H4 (cell line): Measurements from ENCODE around the gene E2F8. TPM values are rescaled to one million over a fixed set of nuclear protein-coding genes. Genes with fewer than 3 reads are reported as not detected.

Experiments
- DNase-seq: peaks from one replicate; pipeline ENCODE4 v3.0.0-alpha.2; 2015; ENCODE audit warnings: low spot score
- total RNA-seq: library from RNA; depleted of rRNA; stranded (reverse); fragments of >200 nt; shearing (Covaris generic); gene quantifications from 2 replicates; pipeline ENCODE4 v1.2.3, GENCODE V29; 2014

The E2F8 gene
- total RNA-seq, 1 experiment from 2014 or later, result 7.7 TPM

DNA sequence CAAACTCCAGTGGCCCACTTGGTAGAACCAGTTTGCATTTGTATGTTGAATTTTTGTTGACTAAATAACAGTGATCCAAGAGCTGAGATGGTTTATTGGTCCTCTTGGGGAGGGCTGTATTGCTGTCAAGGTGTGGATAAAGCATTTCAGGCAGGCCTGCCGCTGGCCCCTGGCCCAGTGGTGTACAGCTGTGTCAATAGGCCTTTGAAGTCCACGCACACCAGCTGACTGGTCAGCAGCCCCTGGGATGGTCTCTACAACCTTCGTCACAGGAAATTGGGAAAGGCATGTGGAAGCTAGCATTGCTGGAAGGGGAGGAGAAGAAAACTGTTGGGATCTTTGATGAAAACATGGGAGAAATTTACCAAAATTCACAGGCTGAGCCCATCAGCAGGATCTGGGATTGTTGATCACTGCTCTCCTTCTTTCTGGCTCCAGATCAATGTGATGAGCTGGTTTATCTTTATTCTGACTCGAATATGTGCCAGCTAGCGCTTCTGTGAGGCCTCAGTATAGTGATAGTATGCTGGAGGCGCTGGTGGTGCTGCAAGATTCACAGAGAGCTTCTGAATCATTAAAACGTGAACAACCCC is 12.5 kb upstream of the E2F8 start:
- no peak for DNase-seq

DNA sequence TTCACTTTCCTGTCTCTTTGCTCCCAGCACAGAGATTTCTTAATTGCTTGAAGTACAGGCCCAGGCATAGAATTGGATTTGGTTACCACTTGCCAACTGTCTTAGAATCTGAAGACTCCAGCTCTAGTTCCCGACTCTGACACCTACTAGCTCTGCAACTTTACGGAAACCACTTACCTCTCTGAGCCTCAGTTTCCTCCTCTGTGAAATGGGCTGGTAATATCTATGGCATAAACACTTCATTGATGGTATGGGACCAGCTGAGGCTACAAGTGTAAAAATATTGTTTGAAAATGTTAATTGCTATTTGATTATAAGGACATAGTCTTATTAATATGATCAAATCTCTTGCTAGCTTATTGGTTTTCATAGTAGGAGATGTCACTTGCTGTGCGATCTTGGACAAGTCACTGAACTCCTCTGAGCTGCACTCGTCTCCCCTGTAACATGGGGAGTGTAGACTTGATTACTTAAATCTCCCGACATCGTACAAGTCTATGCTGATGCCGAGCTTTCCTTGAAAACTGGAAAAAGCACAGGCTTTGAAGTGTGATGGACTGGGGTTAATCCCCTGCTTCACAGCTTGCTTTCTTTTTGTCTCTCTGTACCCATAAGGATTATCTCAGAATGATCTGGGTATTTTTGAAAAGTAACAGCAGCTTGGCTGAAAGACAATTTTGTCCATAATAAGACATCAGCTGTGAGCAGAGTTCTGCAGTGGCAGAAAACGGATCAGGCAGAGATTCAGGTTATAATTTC is 11.8 kb upstream of the E2F8 start:
- no peak for DNase-seq

- no peak for DNase-seq
Observed at GRCh38 chr11:19251577-19251976, 10.8 kb upstream of the E2F8 start.

DNA sequence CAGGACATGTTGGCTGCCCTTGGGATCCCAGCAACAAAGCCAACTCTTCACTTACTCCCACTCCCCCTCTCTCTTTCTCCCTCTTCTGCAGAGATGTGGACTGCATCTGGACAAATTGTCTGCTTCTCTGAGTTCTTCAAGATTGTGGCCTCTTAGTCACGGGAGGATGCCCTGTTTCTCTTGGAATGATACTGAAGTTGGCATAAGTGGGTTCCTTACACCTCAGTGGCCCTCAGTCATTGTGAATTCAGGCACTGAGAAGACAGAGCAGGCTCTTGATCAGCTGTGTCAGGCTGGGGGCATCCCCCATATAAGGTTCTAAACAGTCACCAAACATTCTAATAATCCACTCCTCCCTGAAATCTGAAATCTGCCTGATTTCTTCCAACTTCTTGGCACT is 6.1 kb upstream of the E2F8 start:
- no peak for DNase-seq

- no peak for DNase-seq
Observed at GRCh38 chr11:19245351-19245750, 4.6 kb upstream of the E2F8 start.

GRCh38 chr11:19244621-19245020 is 3.9 kb upstream of the E2F8 start:
- DNase-seq, result no peak

- no peak for DNase-seq
Observed at GRCh38 chr11:19244084-19244483, 3.3 kb upstream of the E2F8 start.

DNA sequence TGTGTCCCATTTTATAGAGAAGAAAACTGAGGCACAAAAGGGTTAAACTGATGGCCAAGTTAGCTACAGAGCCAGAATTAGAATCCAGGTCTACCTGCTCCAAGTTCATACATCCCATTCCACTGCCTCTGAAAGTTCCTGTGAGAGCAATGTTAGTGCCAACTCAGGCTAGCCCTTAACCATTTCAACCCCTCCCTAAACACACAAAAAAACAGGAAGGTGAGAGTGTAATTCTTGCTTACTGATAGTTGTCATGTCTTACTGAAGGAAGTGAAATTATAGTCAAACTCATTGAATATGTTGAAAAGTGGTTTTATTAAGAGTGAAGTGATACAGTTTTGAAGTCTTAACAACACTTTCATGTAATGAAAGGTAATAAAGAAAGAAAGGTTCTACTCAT is 2.9 kb upstream of the E2F8 start:
- DNase-seq, result no peak

DNA sequence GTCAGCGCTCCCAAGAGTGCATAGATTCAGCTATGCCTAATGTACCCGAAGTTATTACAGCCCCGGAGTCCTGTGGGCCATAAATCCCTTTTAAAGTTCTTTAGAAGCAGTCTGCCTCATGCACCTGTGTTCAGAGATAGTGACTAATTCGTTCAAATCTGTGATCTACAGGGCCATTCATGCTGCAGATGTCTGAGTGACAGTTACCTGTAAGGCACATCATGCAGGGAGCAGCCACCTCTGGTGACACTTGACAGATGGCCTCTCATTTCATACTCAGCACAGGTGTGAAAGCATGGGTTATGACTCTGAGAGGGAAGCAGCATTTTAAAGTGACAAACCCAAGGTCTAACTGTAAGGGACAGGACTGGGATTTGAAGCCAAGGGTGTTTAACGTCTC is 2.4 kb upstream of the E2F8 start:
- no peak for DNase-seq

DNA sequence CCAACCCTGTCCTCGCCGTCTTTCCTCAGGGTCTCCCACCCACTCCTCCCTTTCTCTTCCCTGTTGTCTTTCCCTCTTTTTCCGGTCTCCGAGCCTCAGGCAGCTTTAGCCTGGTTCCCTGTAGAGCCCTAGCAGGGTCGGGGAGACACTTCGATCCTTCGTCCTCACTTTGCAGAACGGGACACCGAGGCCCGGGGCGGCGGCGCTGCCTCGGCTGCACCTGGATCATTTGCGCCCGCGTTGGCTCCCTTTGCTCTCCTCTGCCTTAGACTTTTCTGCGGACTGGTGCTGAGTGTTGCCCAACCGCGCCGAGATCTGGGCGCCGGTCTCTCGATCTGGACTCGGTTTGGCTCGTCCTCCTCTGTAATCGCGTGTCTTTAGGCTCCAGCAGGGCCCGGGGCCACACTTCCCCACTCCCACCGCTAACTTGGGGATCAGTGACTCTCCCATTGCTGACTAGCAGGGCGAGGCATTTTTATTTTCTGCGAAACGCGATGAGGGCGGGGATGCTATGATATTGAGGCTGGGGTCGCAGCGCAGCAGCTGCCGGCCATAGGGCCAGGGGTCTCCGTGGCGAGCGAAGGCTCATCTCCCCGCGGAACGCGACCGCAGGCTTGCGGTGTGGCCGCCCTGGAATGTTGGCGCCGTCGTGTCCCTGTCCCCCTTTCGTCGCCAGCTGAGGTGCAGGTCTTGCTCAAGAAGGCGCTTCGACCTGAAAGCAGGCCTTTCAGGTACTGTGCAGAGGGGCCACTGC is 1.6 kb upstream of the E2F8 start:
- no peak for DNase-seq

GRCh38 chr11:19241260-19242178 is 774 bp upstream of the E2F8 start:
- no peak for DNase-seq

GRCh38 chr11:19239039-19239438 is 1.7 kb downstream of the E2F8 start:
- no peak for DNase-seq

DNA sequence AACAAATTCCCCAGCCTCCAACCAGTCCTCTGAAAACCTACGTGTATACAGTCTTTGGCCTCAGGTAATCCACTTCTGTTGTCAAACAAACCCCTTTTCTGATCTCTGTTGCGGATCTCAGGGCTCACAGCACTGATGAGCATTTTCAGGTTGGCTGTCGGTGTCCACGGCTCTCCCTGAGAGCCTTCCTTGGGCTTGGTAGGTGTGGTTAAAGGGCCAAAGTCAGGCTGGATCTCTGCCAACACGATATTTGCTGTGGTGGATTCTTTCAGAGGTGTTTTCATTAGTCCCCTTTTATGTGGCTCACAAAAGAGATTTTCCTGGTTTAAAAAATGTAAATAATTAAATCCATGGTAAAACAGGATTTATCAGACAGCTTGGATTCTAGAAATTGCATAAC is 2.9 kb downstream of the E2F8 start:
- no peak for DNase-seq

GRCh38 chr11:19237381-19237780 is 3.4 kb downstream of the E2F8 start:
- DNase-seq, result no peak

GRCh38 chr11:19234231-19234817 is 6.4 kb downstream of the E2F8 start:
- no peak for DNase-seq

DNA sequence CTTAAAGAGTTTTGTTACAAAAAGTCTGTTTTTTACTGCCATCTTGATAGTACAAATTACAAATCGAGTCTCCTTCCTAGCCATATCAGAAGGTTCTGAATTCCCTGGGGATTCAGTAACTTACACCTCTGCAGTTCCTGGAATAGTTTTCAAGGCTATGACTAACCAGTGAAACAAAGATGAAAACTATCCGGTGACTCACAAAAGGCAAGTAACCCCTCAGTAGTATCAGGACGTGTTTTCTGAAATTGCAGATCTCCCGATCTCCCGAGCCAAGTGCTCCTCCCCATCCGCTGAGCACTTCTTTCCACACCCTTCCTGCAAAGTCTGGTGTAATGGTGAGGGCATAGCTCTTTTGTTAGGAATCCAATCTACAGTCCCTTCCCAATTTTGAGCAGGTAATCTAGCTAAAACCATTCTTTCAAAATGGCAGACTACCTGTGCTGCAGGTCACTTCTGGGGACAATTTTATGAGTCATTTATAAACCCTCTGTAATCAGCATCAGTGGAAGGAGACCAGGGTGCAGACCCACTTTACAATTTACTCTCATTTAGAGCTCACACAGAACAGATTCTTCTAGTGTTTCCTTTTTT is 7.7 kb downstream of the E2F8 start:
- DNase-seq, result peak; percentile 50

DNA sequence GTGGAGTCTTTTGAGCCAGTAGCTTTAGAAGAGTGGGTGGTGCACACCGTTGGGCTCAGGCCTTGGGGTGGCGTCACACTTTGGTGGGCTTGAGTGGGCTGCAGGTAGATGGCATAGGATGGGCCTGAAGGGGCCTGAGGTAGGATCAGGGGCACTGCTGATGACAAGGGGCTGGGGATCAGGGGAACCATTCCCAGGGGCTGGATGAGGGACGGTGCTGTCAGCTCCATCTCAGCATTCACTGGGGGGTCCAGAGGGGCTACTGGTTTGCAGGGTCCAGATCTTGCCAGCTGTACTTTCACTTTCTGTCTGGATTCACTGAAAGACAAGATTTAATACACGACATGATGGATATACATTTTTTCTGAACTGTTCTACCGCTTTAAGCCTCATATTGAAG is 11.1 kb downstream of the E2F8 start:
- DNase-seq, result no peak

GRCh38 chr11:19228968-19229367 is 11.8 kb downstream of the E2F8 start:
- DNase-seq, result no peak

DNA sequence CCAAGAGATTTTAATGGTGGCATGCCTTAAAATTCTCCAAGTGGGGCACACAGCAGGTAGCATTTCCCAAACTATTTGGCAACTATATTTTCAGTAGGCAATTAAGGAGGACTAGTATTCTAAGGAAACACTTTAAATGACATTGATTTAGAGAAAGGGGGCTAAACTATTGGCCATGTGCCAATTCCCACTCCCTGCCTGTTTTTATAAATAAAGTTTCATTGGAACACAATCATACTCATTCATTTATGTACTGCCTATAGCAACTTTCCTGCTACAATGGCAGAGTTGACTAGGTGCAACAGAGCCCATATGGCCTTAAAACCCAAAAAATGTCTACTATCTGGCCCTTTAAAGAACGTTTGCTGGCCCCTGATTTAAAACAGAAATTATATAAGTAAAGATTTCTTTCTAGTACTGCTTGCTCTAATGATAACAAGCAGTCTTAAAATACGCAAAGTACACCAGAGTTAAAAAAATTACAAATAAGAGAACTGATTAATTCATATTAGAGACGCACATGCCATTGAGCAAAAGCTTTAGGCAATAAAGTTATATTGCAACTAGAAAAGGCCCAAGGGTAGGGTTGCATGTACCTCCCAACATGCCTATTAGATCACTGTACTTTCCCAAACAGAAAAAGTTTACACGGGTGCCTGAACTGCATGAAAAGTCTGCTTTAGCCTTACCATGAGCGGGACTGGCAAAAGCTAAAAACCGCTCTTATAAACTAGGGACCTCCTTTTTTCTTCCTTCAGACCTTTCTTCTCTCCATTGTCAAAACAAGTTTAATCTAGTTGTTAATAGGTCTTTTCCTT is 14.2 kb downstream of the E2F8 start:
- no peak for DNase-seq

DNA sequence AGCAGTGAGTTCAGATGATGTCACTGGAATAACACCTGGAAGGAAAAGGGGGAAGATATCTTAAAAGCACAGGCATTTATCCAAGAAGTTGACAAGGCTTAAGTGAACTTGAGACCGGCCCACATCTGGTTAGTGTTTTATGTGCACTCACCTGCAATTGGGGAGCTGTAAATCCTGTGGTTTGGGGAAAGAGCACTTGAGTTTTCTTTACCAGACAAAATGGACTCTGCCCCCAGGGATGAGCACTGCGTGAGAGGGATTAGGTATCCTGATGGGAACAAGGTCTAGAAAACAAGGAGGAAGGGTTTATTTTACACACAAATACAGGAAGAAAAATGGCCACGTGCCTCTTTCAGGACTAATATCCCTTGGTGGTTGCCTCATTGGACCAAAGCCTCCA is 15.2 kb downstream of the E2F8 start:
- no peak for DNase-seq
